GM23338 (cell line): Measurements from ENCODE around the gene C10orf90. TPM values are rescaled to one million over a fixed set of nuclear protein-coding genes. Genes with fewer than 3 reads are reported as not detected.

Source experiments
- ATAC-seq: fragments of 200-7000 bp; cut with Tn5 transposase; 3 replicates; pipeline ENCODE4 v1.9.1; 2020
- DNase-seq: peaks from one replicate; pipeline ENCODE4 v3.0.0-alpha.2; 2015; ENCODE audit warnings: low spot score
- H2AFZ ChIP-seq: fragments of 200-600 bp; sonication (generic); 2 replicates; pipeline ENCODE4 v1.8.0; 2016; ENCODE audit warnings: antibody characterized with exemption, mild to moderate bottlenecking, moderate library complexity
- H3F3A ChIP-seq: fragments of 200-600 bp; sonication (generic); replicated peaks from 2 replicates; pipeline ENCODE4 v1.8.0; 2017; ENCODE audit warnings: antibody characterized with exemption, mixed run types, low read depth
- H3K27ac ChIP-seq: fragments of 200-600 bp; sonication (generic); 2 replicates; pipeline ENCODE4 v1.6.1; 2016; ENCODE audit warnings: low read depth
- H3K27me3 ChIP-seq: fragments of 200-600 bp; sonication (generic); 2 replicates; pipeline ENCODE4 v1.8.0; 2016; ENCODE audit warnings: mild to moderate bottlenecking, mixed run types, moderate library complexity; ENCODE audit not compliant: insufficient read depth
- H3K36me3 ChIP-seq: fragments of 200-600 bp; sonication (generic); 2 replicates; pipeline ENCODE4 v1.8.0; 2016; ENCODE audit warnings: mild to moderate bottlenecking; ENCODE audit not compliant: insufficient read depth
- H3K4me1 ChIP-seq: fragments of 200-600 bp; sonication (generic); 2 replicates; pipeline ENCODE4 v1.8.0; 2016; ENCODE audit warnings: mild to moderate bottlenecking, moderate library complexity; ENCODE audit not compliant: insufficient read depth
- H3K4me2 ChIP-seq: fragments of 200-600 bp; sonication (generic); 2 replicates; pipeline ENCODE4 v1.7.1; 2017; ENCODE audit warnings: mixed run types
- H3K4me3 ChIP-seq: fragments of 200-600 bp; sonication (generic); 2 replicates; pipeline ENCODE4 v1.6.1; 2016; ENCODE audit warnings: mixed run types
- H3K79me2 ChIP-seq: fragments of 200-600 bp; sonication (generic); replicated peaks from 2 replicates; pipeline ENCODE4 v1.8.0; 2017; ENCODE audit warnings: mild to moderate bottlenecking; ENCODE audit not compliant: insufficient read depth
- H3K9me2 ChIP-seq: fragments of 200-600 bp; sonication (generic); 2 replicates; pipeline ENCODE4 v1.8.0; 2017; ENCODE audit not compliant: insufficient read depth
- H4K20me1 ChIP-seq: fragments of 200-600 bp; sonication (generic); replicated peaks from 2 replicates; pipeline ENCODE4 v1.8.0; 2017; ENCODE audit warnings: mild to moderate bottlenecking; ENCODE audit not compliant: insufficient read depth
- H3K27ac Mint-ChIP-seq: 2 replicates; pipeline ENCODE4 v1.8.0; 2020; ENCODE audit warnings: inconsistent platforms, mild to moderate bottlenecking, moderate library complexity, mixed read lengths
- H3K27me3 Mint-ChIP-seq: 3 replicates; pipeline ENCODE4 v1.8.0; 2022; ENCODE audit warnings: low read depth, mild to moderate bottlenecking, moderate library complexity, mixed read lengths, inconsistent platforms; ENCODE audit not compliant: insufficient read depth, poor library complexity
- H3K36me3 Mint-ChIP-seq: 3 replicates; pipeline ENCODE4 v1.8.0; 2021; ENCODE audit warnings: low read depth, mild to moderate bottlenecking, inconsistent platforms, moderate library complexity, mixed read lengths
- H3K4me1 Mint-ChIP-seq: 3 replicates; pipeline ENCODE4 v1.8.0; 2020; ENCODE audit warnings: mild to moderate bottlenecking, inconsistent platforms, mixed read lengths
- H3K4me3 Mint-ChIP-seq: 3 replicates; pipeline ENCODE4 v1.8.0; 2021; ENCODE audit warnings: moderate library complexity, mild to moderate bottlenecking, inconsistent platforms, mixed read lengths
- H3K9me3 Mint-ChIP-seq: 3 replicates; pipeline ENCODE4 v1.8.0; 2020; ENCODE audit warnings: moderate library complexity, mild to moderate bottlenecking, inconsistent platforms, mixed read lengths
- CREB1 ChIP-seq: fragments of 250-450 bp; sonication (Bioruptor Pico); IDR thresholded peaks from 2 replicates; pipeline ENCODE4 v1.5.0; 2020; ENCODE audit warnings: low read depth, mild to moderate bottlenecking, moderate library complexity
- CTCF ChIP-seq, 2 experiments: fragments of 200-600 bp in 1 of 2; sonication (generic) in 1 of 2; conservative IDR thresholded peaks; 2 replicates each; pipeline versions ENCODE4 v1.5.1 to v1.6.1; 2016 to 2017; ENCODE audit warnings: antibody characterized with exemption in 2 of 2, low read depth in 2 of 2, mild to moderate bottlenecking in 2 of 2, moderate library complexity in 1 of 2
- EZH2 ChIP-seq: fragments of 200-600 bp; sonication (generic); IDR thresholded peaks from one replicate; pipeline ENCODE4 v1.8.0; 2017; ENCODE audit warnings: antibody characterized with exemption, mild to moderate bottlenecking, low read depth; ENCODE audit not compliant: unreplicated experiment
- EZH2phosphoT487 ChIP-seq: fragments of 200-600 bp; sonication (generic); IDR thresholded peaks from one replicate; pipeline ENCODE4 v1.8.1; 2018; ENCODE audit warnings: antibody characterized with exemption; ENCODE audit not compliant: unreplicated experiment
- JUNB ChIP-seq: IDR thresholded peaks from one replicate; pipeline ENCODE4 v1.6.1; 2016; ENCODE audit warnings: antibody characterized with exemption; ENCODE audit not compliant: unreplicated experiment
- REST ChIP-seq: IDR thresholded peaks from one replicate; pipeline ENCODE4 v1.6.1; 2018; ENCODE audit warnings: antibody characterized with exemption; ENCODE audit not compliant: unreplicated experiment
- ZNF114 ChIP-seq: fragments of 250-450 bp; sonication (Bioruptor Pico); IDR thresholded peaks from 2 replicates; pipeline ENCODE4 v1.5.0; 2020; ENCODE audit warnings: mild to moderate bottlenecking, moderate library complexity
- ZNF331 ChIP-seq: fragments of 250-450 bp; sonication (Bioruptor Pico); IDR thresholded peaks from 2 replicates; pipeline ENCODE4 v1.5.0; 2020; ENCODE audit warnings: low read depth, mild to moderate bottlenecking, moderate library complexity
- polyA plus RNA-seq: library from polyadenylated mRNA; unstranded; fragments of >200 nt; fragmentation: Nextera tagmentation; extraction: Ambion mirVana; gene quantifications from 2 replicates; pipeline ENCODE4 v1.2.1, GENCODE V29; 2016
- total RNA-seq: library from RNA; depleted of rRNA; stranded (reverse); fragments of >200 nt; shearing (Covaris generic); gene quantifications from 2 replicates; pipeline ENCODE4 v1.2.3, GENCODE V29; 2014

Gene C10orf90
- total and polyA plus RNA-seq, 2 experiments from 2014 or later = 0.76 to 0.97 TPM

GRCh38 chr10:126478546-126478945 is 191.9 kb downstream of the C10orf90 start (continued):
- TF ChIP-seq REST (no peak), CTCF (conservative IDR thresholded peaks at IDR 0.05; ENCODE audit: low read depth in 2 of 2) (no peak), ZNF114 (CRISPR knock-in tag) (no peak), EZH2phosphoT487 (no peak), JUNB (no peak), EZH2 (no peak)

- DNase-seq = peak; percentile 47
- H2AFZ ChIP-seq = peak overlapping the region; percentile 73
- peak; percentile 7 to 54; a peak in 2 of 4 replicates for TF ChIP-seq CTCF (conservative IDR thresholded peaks at IDR 0.05; ENCODE audit: low read depth in 2 of 2)
- TF ChIP-seq ZNF331 (CRISPR knock-in tag) = no peak
- no peak for TF ChIP-seq REST
- TF ChIP-seq ZNF114 (CRISPR knock-in tag) = no peak
- no peak for TF ChIP-seq CREB1
These were observed 194.2 kb downstream of the C10orf90 start for GRCh38 chr10:126476246-126476645.

More at GRCh38 chr10:126476246-126476645, 194.2 kb downstream of the C10orf90 start:
- no peaks in the 10 kb centered on the region for H3K27me3 ChIP-seq
- H3K9me2 ChIP-seq = peaks cover 14% of the 10 kb centered on the region; the same call in 1 of the 2 replicates
- no peaks in the 10 kb centered on the region for H3K79me2 ChIP-seq
- Mint-ChIP-seq H3K4me3 (no peak overlapping the region), H3K36me3 (no peaks in the 10 kb centered on the region), H3K9me3 (no peaks in the 10 kb centered on the region), H3K27me3 (no peaks in the 10 kb centered on the region), H3K4me1 (peaks cover 10% of the 10 kb centered on the region; the same call in 2 of the 3 replicates), H3K27ac (no peak overlapping the region)
- H3K27ac ChIP-seq = no peak overlapping the region
- H3K36me3 ChIP-seq = no peaks in the 10 kb centered on the region
- peaks cover 5% of the 10 kb centered on the region; the same call in 1 of the 2 replicates for H3K4me1 ChIP-seq
- H4K20me1 ChIP-seq = no peaks in the 10 kb centered on the region
- H3K4me2 ChIP-seq = no peak overlapping the region
- no peaks in the 10 kb centered on the region for H3F3A ChIP-seq
- H3K4me3 ChIP-seq = no peak overlapping the region
- ATAC-seq = peak; percentile 75
